ENCODE data around the gene BAIAP3. TPM values are rescaled to one million over a fixed set of nuclear protein-coding genes. Genes with fewer than 3 reads are reported as not detected.

BAIAP3 gene
- total RNA-seq, 1 experiment from 2014 or later, result 44.7 TPM

- H3K4me2 ChIP-seq (ENCODE audit: low read length), result no peak overlapping the region
- peaks cover 7 to 22% of the 10 kb centered on the region in 2 experiments; a peak in 3 of 4 replicates for H3K4me1 ChIP-seq (ENCODE audit: control insufficient read depth in 1 of 2, insufficient read depth in 2 of 2, low read length in 2 of 2)
- DNase-seq (ENCODE audit: low read depth, low spot score), result no peak
- POLR2A ChIA-PET, result no interaction called here
- intact Hi-C loops (cut with micrococcal nuclease), result no loop called here
- no peaks in the 10 kb centered on the region for H3K9me2 ChIP-seq (ENCODE audit: insufficient read depth)
- no TSS peak for BruUV-seq (replicated peaks)
- TF ChIP-seq CEBPB (IDR thresholded peaks at IDR 0.05; ENCODE audit: low read depth) (no peak), CTCF (IDR thresholded peaks at IDR 0.05 in 2 of 3, conservative IDR thresholded peaks at IDR 0.05 in 1 of 3; ENCODE audit: borderline replicate concordance in 1 of 3, insufficient read depth in 1 of 3, low read depth in 2 of 3, low read length in 2 of 3) (no peak), EZH2phosphoT487 (IDR thresholded peaks at IDR 0.05; ENCODE audit: borderline replicate concordance) (no peak), REST (IDR thresholded peaks at IDR 0.05; ENCODE audit: low read depth) (no peak), YY1 (IDR thresholded peaks at IDR 0.05; ENCODE audit: extremely low read depth, insufficient replicate concordance, low read depth, low read length) (no peak), ZFX (IDR thresholded peaks at IDR 0.05) (no peak), EGR1 (IDR thresholded peaks at IDR 0.05; ENCODE audit: low read depth) (no peak), FOSL1 (IDR thresholded peaks at IDR 0.05; ENCODE audit: low read depth) (no peak), EZH2 (IDR thresholded peaks at IDR 0.05) (no peak), SP1 (IDR thresholded peaks at IDR 0.05; ENCODE audit: low read depth) (no peak), JUND (IDR thresholded peaks at IDR 0.05) (no peak), POLR2A (IDR thresholded peaks at IDR 0.05; ENCODE audit: borderline replicate concordance, extremely low read depth, insufficient read depth, insufficient read length) (no peak)
- no peak for ATAC-seq
- peaks cover 89% of the 10 kb centered on the region for H3K79me2 ChIP-seq (ENCODE audit: insufficient read depth, low read length)
- H3K27ac ChIP-seq (ENCODE audit: low read depth, low read length), result no peak overlapping the region; the same call in 1 of the 2 replicates
- H3K36me3 ChIP-seq (ENCODE audit: control insufficient read depth in 1 of 2, insufficient read depth in 2 of 2, low read length in 2 of 2), result peaks cover 32 to 64% of the 10 kb centered on the region in 2 experiments
- H4K20me1 ChIP-seq (ENCODE audit: insufficient read depth), result peaks cover 29% of the 10 kb centered on the region; the same call in 1 of the 2 replicates
- H3K27me3 ChIP-seq (ENCODE audit: insufficient read depth, low read length), result no peaks in the 10 kb centered on the region
- no peak overlapping the region for H3K4me3 ChIP-seq (replicated peaks in 1 of 2; ENCODE audit: low read depth in 1 of 2, low read length in 2 of 2)
- no peaks in the 10 kb centered on the region for H3K9me3 ChIP-seq (ENCODE audit: control insufficient read depth in 1 of 2, insufficient read depth in 1 of 2, low read depth in 1 of 2, low read length in 2 of 2)
- CTCF ChIA-PET, result interaction anchor here (1.1 kb wide), 1 partner anchor 16 kb away, joined by 3 read pairs; no protein-coding TSS in a partner anchor
- no peak overlapping the region for H2AFZ ChIP-seq (ENCODE audit: low read depth, low read length, poor library complexity, severe bottlenecking)
- no peak overlapping the region for H3K9ac ChIP-seq (ENCODE audit: low read length)
- RAD21 ChIA-PET (ENCODE audit: low non-redundant PET in 1 of 2, low total read pairs in 2 of 2, uncharacterized antibody in 2 of 2, unreplicated experiment in 2 of 2), result no interaction called here
These were observed 19.6 kb upstream of the BAIAP3 start for GRCh38 chr16:1313721-1314369.
